Stimulated activated CD8-positive, alpha-beta memory T cell treated with anti-CD3 and anti-CD28 coated beads, Interleukin-15, amount 100 ng/mL, for 4 hours (primary cell): ENCODE results near the gene ASIC4.

Experiments used
- DNase-seq, 2 donors: peaks; one replicate each; pipeline ENCODE4 v3.0.0-alpha.2; 2020; ENCODE audit warnings: low read depth in 2 of 2

ASIC4 gene

GRCh38 chr2:219514196-219514761, at the start of gene ASIC4:
Gene ASIC4, plus strand, starts transcription at chr2:219514482. Its CDS starts 243 bp downstream, at chr2:219514725.
- no peak for DNase-seq

- no peak for DNase-seq
Observed at GRCh38 chr2:219465659-219466561, 48.4 kb upstream of the ASIC4 start.

- no peak for DNase-seq
Observed at GRCh38 chr2:219466816-219467735, 47.2 kb upstream of the ASIC4 start.

- no peak for DNase-seq
Observed at GRCh38 chr2:219467736-219468075, 46.6 kb upstream of the ASIC4 start.

GRCh38 chr2:219468410-219469185, 45.7 kb upstream of the ASIC4 start:
- DNase-seq: no peak

GRCh38 chr2:219469186-219469724, 45.0 kb upstream of the ASIC4 start:
- no peak for DNase-seq

GRCh38 chr2:219470429-219470828, 43.9 kb upstream of the ASIC4 start:
- no peak for DNase-seq

- no peak for DNase-seq
Observed at GRCh38 chr2:219471476-219472371, 42.6 kb upstream of the ASIC4 start.

- no peak for DNase-seq
Observed at GRCh38 chr2:219472629-219473187, 41.6 kb upstream of the ASIC4 start.

GRCh38 chr2:219473511-219473910, 40.8 kb upstream of the ASIC4 start:
- no peak for DNase-seq

- no peak for DNase-seq
Observed at GRCh38 chr2:219474285-219475060, 39.8 kb upstream of the ASIC4 start.

- DNase-seq: no peak
Observed at GRCh38 chr2:219475278-219475677, 39.0 kb upstream of the ASIC4 start.

- no peak for DNase-seq
Observed at GRCh38 chr2:219475697-219476651, 38.3 kb upstream of the ASIC4 start.

GRCh38 chr2:219476652-219477151, 37.6 kb upstream of the ASIC4 start:
- DNase-seq: no peak

GRCh38 chr2:219477179-219477578, 37.1 kb upstream of the ASIC4 start:
- DNase-seq: no peak

GRCh38 chr2:219477815-219478214, 36.5 kb upstream of the ASIC4 start:
- no peak for DNase-seq

GRCh38 chr2:219478916-219479315, 35.4 kb upstream of the ASIC4 start:
- no peak for DNase-seq

- no peak for DNase-seq
Observed at GRCh38 chr2:219480004-219480403, 34.3 kb upstream of the ASIC4 start.
